SK-N-MC (cell line): ENCODE data around the gene CD46.

ENCODE experiments used
- EZH2 ChIP-seq: fragments of 200-600 bp; sonication (generic); IDR thresholded peaks from one replicate; pipeline ENCODE4 v1.6.1; 2017; ENCODE audit warnings: antibody characterized with exemption
- POLR2AphosphoS5 ChIP-seq: IDR thresholded peaks from 2 replicates; pipeline ENCODE4 v1.6.1; 2012; ENCODE audit warnings: mild to moderate bottlenecking, low read depth, low read length, borderline replicate concordance

DNA sequence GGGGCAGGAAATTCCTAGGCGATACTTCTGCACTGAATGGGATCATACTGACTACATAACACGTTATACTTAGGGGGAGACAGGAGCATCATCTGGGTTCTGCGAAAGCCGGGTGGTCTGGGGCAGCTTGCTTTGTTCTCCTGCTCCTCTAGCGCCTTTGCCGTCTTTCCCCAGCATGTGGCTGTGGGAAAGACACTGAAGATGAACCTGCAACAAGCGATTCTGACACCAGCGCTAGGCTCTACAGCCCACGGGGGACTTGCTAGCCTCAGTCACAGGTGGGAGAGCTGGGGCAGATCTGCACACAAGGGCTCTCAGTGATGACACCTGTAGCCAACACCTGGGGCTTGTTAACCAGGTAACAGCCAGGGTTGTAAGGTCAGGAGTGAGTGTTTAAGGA, 51.8 kb downstream of the CD46 start:
- TF ChIP-seq POLR2AphosphoS5 (no peak), EZH2 (no peak)
